Measurements from ENCODE around the gene WWC2.
"Not testable (repeated sequence)": the region's sequence is repeated elsewhere in the genome, so short reads cannot be mapped to it uniquely, and the experiment has no call there.

WWC2 gene

DNA sequence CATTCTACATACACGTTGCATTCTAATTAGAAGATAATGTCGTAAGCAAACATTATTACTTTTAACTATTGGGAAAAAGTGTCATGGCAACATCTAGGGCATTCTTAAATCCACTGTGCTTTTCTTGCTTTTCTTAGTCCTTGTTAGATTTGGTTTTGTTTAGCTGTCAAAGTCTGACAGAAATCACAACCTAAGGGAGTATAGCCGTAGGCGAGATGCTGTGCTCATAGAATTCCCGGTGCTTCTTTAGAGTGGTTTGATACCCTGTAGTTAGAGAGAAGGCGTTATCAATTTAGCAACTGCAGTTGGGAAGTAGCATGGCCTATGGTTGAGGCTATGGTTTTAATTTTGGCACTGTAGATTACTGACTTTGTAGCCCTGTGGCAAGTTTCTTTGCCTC is 45.7 kb downstream of the WWC2 start:
- no peak for DNase-seq

DNA sequence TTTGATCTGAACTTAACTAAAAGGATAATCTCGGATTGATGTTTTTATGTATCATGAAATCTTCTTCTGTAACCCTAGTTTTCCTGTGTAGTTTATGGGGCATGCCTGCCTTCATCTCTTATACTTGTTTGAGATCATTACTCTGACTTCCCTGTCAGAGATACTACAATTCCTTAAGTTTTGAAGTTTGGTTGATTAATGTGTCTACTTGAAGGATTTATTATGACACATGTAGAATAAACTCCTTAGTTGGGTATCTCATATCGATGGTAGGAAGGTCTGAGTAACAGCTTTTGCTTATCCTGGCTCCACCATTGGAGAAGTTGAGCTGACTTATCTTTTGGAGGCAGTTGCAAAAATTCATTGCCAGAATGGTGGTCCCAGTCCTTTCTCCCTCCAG is 46.7 kb downstream of the WWC2 start:
- DNase-seq = no peak

DNA sequence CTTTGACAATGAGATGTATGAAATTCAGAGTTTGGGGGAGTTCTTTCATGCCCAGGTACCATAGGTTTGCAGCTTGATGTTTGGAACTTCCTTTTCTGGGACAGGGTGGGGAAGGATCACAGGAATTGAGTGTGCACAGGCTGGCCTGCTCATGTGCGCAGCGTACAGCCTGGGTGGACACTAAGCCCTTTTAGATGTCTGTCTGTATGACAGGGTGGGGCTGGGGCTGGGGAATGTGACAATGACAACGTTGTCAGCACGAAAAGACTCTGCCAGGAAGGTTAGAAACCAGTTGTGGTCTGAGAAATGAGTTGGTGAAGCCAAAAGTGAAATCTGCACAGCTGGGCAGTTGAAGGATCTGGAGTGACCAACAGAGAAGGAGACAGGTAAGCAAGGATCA is 47.4 kb downstream of the WWC2 start:
- DNase-seq = no peak

DNA sequence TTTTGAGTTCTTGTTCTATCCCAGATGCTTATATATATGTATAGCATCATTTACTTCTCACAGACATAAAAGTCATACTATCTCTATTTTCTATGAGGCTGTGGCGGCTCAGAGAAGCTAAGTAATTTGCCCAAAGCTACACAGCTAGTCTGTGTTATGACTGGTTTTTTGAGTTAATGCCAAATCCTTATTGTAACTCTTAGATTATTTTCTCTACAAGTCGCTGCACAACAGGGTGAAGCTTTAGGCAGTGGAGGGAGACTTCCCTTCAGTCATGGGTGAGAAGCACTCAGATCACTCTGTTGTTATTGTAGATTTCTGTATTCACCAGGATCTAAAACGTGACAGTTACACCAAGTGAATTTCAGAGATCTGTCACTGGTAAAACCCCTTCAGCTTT is 48.1 kb downstream of the WWC2 start:
- DNase-seq = no peak

DNA sequence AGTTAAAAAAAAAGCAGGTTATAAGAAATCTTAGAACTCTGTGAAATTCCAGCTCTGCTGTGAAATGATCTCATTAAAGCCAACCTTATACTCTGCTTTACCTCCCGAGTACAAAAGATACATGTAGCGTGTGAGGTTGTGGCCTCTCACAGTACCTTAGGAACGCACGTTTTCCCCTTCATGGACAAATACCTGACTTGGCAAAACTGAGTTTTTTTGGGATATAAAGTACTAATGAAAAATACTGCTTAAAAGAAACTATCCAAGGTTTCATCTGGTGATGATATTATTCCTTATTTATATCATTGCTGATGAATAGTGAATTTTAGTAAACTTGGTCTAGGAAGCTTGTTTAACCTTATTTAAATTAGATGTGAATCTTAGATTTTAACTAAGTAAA is 48.9 kb downstream of the WWC2 start:
- DNase-seq = no peak

DNA sequence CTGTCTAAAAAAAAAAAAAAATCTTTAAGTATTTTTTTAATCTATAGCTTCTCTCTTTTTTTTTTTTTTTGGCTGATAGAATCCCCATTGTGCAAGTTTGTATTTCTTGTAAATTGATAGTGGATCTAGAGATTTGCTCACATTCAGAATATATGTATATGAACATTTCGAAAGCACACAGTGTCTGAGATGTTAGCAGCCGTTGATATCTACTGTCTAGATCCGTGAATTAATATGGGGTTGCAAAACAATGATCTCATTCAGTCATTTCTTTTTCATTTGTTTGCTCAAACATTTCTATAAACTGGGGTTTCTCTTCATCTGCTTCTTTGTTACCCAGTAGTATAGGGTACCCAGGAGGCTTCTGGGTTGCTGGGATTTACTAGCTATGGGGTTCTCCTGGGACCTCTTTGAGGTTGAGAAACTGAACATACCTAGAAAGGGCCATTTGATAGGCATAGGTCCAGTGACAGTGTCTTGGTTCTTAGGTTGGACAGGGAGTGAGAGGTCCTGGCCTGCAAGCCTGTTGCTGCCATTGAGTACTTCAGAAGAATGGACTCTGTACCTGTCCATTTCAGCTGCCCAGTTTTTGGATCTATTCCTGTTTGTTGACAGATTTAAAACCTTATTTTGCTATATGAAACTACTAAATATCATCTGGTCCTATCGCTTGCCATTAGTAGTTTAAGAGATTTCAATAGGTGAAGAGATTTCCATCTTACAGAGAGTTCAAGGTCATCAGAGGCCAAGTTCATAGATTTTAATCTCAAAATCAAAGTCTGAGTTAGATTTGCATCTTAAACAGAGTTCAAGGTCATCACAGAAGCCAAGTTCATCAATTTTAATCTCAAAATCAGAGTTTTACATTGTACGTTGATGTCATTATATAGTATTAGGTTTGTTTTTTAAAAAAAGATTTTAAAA is 50.8 kb downstream of the WWC2 start:
- no peak for DNase-seq

DNA sequence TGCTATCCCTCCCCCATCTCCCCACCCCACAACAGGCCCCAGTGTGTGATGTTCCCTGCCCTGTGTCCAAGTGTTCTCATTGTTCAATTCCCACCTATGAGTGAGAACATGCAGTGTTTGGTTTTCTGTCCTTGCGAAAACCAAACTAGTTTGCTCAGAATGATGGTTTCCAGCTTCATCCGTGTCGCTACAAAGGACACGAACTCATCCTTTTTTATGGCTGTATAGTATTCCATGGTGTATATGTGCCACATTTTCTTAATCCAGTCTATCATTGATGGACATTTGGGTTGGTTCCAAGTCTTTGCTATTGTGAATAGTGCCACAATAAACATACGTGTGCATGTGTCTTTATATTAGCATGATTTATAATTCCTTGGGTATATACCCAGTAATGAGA is 51.6 kb downstream of the WWC2 start:
- DNase-seq = not testable (repeated sequence)

DNA sequence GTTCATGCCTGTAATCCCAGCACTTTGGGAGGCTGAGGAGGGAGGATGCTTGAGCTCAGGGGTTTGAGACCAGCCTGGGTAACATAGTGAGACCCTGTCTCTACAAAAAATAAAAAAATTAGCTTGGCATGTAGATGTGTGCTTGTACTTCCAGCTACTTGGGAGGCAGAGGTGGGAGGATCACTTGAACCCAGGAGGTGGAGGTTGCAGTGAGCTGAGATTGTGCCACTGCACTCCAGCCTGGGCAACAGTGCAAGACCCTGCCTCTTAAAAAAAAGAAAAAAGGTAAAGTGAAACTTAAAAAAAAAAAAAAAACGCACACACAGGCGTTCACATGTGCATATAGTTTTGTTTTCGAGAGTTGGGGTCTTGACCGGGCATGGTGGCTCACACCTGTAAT is 53.2 kb downstream of the WWC2 start:
- not testable (repeated sequence) for DNase-seq

DNA sequence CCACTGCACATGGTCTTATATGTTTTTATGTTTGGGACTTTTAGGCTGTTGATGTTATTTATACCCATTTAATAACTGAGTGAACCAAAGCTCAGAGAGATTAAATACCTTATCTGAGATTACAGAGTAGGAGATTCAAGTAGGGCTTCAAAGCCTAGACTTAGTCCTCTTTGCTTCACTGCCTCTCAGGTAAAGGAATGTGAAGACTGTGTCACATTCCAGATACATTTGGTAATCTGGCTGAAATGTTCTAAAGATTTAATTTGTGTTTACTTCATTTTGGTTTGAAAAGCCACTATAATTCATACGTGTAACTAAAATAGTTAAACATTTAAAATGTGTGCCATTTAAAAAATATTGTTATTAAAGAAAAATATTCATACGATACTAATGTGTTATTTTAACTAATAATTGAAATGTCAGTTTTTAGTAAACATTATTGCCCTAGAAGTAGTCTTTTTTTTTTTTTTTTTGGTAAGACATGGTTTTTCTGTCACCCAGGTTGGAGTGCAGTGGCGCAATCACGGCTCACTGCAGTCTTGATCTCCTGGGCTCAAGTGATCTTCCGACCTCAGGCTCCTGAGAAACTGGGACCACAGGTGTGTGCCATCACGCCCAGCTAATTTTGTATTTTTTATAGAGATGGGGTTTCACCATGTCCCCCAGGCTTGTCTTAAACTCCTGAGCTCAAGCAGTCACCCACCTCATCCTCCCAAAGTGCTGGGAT is 54.3 kb downstream of the WWC2 start:
- no peak for DNase-seq

DNA sequence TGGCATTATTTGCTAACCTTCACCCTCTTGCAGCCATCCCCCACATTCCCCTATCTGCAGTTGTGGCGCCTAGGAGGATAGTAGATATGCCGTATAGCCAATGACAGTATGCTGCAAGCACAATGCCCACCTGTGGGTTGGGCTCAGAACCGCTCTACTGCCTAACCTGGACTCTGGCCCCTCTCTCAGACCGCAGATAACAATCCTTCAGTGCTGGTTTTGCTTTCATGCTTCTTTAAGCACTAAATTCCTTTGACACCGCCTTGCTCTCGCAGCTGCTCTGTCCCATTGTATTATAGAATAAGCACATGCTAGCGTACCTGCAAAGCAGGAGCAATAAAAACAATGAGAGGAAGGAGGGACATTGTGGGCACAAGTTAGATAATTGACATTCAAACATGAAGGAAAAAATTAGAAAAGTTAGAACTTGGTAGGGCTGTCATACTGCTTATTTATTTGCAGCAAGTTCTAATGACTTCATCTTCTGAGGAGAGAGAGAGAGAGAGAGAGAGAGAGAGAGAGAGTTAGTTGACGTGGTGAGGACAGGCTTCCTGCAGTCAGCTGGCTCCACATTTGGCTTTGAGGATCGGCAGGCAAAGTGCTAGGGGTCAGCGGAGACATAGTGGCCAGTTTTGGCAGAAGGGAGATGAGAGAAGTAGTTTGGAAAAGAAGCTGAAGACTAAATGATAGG is 55.8 kb downstream of the WWC2 start:
- no peak for DNase-seq

DNA sequence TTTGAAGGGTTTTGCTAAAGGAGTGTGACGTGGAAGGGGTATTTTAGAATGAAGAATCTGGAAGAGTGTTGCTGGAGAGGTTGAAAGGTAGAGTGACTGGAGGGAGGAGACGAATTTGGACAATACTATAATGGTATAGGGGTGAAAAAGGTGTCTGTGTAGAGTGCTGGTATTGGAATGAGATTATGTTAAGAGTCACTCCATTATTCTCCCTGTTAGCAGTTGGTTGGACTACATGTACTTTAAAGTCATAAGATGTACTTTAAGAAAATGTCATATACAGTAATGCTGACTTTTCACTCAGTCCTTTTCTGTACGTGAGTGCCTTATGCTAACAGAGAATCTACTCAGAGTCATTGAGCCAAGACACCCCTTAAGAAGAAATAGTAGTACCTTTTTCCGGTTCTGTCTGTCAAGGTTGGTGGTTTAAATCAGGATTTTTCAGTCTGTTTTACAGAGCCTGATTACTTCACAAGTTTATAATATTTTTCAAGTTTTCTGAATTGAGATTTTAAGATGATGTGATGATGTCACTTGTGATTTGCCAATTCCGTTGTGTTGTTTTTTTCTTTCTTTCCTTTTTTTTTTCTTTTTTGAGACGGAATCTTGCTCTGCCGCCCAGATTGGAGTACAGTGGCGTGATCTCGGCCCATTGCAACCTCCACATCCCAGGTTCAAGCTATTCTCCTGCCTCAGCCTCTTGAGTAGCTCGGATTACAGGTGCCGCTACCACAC is 56.6 kb downstream of the WWC2 start:
- DNase-seq = no peak

DNA sequence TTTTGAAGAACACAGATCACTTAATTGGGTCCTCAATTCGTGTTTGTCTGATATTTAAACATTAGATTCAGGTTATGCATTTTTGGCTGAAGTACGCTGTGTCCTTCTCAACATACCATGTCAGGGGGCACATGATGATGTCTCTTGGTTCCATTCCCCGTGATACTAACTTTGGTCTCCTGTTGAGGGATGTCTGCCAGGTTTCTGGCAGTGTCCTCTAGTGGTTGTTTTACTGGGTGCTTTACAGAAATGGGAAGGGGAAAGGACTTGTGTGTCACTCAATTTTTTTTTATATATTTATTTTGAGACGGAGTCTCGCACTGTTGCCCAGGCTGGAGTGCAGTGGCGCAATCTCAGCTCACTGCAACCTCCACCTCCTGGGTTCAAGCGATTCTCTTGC is 58.2 kb downstream of the WWC2 start:
- no peak for DNase-seq

DNA sequence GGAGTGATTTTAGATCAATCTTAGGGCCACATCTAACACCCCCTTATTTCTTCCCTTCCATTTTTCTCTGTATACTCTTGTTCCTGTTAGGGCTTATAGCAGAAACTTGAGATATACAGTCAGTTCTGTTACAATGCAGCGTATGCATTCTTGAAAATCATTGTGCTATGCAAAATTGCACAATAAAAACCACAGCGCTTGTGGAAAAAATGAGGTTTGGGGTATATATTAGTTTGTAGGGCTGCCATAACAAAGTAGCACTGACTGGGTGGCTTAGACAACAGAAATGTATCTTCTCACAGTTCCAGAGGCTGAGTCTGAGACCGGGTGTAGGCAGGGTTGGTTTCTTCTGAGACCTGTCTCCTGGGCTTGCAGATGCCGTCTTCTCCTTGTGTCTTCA is 59.0 kb downstream of the WWC2 start:
- no peak for DNase-seq

DNA sequence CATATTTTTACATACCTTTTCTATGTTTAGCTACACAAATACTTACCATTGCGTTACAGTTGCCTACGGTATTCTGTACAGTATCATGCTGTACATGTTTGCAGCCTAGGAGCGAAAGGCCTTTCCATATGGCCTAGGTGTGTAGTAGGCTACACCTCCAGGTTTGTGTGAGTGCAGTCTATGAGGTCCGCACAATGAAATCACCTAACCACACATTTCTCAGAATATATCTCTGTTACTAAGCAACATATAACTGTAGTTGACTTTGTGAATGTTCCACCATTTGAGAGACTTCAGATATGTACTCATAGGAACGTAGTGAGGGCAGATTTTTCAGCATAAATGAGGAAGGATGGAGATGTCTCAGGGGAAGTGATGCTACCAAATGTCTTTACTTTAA is 62.6 kb downstream of the WWC2 start:
- DNase-seq = no peak

DNA sequence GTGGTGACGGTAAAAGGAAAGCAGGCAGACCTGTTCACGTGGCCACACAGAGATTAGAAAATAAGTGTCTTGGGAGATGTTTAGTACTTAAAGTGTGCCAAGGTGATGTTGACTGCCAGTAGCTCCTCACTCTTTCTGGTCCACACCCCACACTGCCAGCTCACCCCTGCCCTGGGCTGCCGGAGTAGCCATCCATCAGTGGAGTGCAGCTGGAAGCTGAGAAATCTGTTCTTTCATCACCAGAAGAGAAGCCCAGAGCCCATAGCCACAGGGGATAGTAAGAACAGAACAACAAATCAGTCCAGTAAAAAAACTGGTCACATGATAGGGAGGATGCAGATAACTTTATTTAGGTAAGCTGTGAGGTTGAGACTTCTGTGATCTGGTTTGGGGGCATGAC is 64.1 kb downstream of the WWC2 start:
- DNase-seq = no peak

DNA sequence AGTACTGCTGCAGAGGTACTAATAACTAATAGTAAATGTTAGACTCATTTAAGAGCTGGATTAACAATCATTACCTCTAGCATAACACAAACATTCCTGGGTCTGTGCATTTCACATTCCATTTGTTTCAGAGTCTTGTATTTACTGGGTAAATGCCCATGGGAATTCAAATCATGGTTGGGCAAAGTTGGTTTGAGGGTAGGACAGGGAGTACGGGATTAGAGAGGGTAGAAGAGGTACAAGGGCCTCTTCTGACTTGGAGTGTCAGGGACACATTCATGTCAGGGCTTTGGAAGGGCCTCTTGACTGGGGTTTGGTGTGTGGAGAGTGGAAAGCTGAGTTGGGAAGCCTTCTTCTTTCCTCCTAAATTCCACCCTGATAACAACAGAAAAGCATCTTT is 65.9 kb downstream of the WWC2 start:
- DNase-seq = no peak

DNA sequence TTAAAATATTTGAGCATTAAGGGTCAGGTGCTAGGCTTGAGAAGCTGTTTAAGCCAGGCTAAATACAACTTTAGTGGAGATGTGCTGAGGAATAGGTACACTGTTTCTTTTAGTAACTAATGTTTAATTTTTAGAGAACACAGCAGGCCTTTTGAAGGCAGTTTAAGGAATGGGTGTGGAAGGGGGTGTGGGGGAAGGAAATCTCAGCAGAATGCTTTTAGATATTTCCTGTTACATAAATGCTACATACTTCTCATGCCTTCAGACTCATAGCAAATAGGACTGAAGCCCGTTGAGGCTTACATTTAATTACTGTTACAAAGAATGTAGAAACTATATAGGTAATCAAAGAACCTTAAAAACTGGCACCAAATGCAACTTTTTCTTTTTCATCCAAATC is 66.3 kb downstream of the WWC2 start:
- DNase-seq = no peak

DNA sequence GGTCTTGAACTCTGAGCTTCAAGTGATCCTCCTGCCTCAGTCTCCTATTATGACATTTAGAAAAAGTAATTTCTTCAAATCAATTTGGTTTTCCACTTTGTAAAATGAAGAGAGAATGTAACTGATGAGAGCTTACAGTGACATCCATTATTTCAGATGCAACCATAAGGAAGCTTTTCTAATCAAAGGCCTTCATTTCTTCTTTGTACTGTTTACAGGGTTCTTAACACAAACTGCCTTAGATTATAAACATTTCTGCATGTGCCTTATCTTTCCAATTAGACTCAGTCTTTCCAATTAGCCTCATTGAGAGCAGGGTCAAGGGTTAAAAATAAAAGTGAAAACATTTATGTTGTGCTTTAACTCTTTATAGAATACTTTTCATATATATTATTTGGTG is 71.8 kb downstream of the WWC2 start:
- no peak for DNase-seq

DNA sequence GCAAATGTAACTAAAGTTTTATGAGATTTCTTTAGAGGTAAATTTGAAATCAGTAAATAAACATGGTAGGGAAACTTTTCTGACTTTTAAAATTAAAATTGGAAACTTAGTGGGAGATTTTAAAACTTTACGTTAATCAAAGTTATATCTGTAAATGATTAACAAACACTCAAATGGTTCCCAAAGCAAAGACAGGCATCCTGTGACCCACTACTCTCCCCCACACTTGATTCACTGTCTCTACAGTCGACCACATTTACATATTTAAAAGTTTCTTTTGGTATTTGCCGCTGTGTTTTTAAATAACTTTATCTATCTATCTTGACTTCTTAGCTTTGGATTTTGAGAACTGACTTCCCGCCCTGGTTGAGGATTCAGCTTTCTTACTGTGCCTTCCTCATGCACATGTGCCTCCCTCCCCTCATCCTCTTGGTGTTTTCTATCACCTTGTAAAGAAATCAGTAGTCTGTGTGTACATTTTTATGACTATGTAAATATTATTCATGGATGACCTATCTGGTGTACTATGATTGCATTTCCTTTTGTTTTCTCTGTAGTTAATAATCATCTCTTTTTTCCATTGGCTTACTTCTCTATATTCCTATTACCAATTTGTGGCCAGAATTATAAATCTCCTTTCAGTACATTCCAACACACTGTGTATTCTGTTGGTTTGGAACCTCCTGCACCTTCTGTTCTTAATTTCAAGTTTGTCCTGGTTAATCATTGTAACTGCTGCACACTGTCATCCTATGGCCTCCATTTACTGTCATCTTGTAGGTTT is 72.6 kb downstream of the WWC2 start:
- DNase-seq = no peak

DNA sequence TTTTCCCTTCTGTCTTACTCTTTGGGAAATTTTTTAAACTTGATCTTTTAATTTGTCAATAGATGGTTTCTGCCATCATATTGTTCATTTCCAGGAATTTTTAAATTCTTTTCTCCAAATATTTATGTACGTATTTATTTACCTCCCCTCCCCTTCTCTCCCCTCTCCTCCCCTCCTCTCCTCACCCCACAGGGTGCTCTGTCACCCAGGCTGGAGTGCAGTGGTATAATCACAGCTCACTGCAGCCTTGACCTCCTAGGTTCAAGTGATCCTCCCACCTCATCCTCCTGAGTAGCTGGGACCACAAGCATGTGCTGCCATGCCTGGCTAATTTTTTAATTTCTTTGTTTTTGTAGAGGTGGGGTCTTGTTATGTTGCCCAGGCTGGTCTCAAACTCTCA is 73.8 kb downstream of the WWC2 start:
- DNase-seq = no peak

DNA sequence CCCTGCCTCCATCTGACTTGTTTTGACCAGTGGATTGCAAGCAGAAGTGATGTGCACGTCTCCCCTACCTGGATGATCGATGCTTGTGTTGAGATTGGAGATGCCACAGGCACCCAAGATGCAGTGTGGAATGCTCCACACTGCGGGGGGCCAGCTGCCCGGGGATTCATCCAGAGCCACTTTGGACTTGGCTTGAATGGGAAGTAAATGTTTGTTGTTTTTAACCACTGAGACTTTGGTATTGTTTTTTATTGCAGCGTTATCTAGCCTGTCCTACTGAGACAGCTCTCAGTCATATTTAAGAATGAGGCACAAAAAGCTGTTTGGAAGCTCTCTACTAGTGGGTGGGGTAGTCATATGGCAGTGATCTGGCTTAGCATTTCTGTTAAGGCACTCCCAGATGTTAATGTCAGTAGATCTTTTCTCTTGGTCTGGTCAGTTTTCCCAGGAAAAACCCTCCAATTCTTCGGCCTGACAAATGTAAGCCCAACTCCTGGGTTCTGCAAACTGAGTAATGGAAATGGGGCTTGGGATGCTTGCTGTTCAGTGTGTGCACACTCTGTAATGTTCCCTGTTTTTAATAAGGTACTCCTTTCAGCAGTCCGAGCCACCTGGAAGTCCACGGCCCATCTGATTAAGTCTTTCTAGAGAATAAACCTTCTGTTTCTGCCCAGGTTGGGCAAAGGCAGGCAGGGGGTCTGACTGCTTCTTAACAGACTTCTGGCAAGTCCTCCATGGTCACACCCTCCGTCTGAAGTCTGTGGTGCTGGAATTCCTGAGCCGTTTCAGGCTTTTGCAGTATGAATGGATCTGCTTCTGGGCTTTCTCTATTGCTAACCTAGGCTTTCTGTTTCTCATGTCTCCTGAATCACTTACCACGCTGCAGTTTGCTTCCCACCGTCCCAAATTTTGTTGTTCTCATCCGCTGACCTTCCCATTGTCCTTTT is 74.8 kb downstream of the WWC2 start:
- DNase-seq = no peak

All from AML-193 (cell line).